GM13977 (cell line): ENCODE results near the gene PALS2.

Source experiments
- DNase-seq: peaks from one replicate; pipeline ENCODE4 v3.0.0; 2012; ENCODE audit warnings: low spot score
- in situ Hi-C: fragments of 300-500 bp; cut with MboI; formaldehyde crosslinking; loops from one replicate; pipeline ENCODE4 v1.12.0; 2022; ENCODE audit warnings: low sequenced_read_pairs, low pct_unique_long_range_greater_than_20kb, mixed read lengths, inconsistent platforms; ENCODE audit not compliant: unreplicated experiment
- TF ChIP-seq, protein P1 (sequence below): IDR thresholded peaks from 2 replicates; pipeline ENCODE4 v1.5.1; 2012; ENCODE audit warnings: mild to moderate bottlenecking, control low read depth; ENCODE audit not compliant: insufficient read depth; ENCODE audit errors: extremely low read depth, missing control alignments

The PALS2 gene

GRCh38 chr7:24601600-24601999, 28.3 kb downstream of the PALS2 start:
- in situ Hi-C loops: no loop called here
- DNase-seq: no peak
- TF ChIP-seq, protein P1, sequence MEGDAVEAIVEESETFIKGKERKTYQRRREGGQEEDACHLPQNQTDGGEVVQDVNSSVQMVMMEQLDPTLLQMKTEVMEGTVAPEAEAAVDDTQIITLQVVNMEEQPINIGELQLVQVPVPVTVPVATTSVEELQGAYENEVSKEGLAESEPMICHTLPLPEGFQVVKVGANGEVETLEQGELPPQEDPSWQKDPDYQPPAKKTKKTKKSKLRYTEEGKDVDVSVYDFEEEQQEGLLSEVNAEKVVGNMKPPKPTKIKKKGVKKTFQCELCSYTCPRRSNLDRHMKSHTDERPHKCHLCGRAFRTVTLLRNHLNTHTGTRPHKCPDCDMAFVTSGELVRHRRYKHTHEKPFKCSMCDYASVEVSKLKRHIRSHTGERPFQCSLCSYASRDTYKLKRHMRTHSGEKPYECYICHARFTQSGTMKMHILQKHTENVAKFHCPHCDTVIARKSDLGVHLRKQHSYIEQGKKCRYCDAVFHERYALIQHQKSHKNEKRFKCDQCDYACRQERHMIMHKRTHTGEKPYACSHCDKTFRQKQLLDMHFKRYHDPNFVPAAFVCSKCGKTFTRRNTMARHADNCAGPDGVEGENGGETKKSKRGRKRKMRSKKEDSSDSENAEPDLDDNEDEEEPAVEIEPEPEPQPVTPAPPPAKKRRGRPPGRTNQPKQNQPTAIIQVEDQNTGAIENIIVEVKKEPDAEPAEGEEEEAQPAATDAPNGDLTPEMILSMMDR: no peak

DNA sequence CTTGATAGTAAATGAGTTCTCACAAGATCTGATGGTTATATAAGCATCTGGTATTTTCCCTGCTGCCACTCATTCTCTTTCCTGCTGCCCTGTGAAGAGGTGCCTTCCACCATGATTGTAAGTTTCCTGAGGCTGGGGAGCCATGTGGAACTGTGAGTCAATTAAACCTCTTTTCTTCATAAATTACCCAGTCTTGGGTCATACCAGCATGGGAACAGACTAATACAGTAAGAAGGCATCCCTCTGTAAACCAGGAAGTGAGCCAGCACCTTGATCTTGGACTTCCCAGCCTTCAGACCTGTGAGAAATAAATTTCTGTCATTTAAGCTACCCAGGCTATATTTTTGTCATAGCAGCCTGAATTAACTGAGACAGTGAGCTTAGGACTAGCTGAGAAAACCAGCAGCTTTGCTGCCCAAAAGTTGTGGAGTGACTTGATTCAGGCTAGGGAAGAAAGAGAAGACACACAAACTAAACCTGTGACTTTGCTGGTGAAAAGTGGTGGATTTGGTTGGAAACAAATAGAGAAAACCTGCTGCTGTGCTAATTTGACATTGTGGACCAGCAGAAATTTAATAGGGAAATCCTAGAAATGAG, 29.7 kb downstream of the PALS2 start:
- in situ Hi-C loops: no loop called here
- TF ChIP-seq, protein P1: no peak
- DNase-seq: no peak

GRCh38 chr7:24604630-24605029, 31.4 kb downstream of the PALS2 start:
- DNase-seq: no peak
- TF ChIP-seq, protein P1: no peak
- in situ Hi-C loops: no loop called here

DNA sequence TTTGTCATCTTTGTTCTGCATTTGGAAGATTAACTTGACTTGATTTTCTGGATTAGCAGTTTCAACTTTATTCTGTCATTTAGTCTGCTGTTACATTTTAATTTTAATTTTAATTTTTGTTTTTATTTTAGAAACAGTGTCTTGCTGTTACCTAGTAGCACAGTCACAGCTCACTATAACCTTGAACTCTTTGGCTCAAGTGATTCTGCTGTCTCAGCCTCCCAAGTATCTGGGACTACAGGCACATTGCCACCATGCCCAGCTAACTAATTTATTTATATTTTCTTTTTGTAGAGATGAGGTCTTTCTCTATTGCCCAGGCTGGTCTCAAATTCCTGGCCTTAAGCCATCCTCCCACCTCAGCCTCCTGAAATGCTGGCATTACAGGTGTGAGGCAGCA, 35.3 kb downstream of the PALS2 start:
- in situ Hi-C loops: no loop called here
- TF ChIP-seq, protein P1: no peak
- DNase-seq: no peak

GRCh38 chr7:24609059-24609458, 35.8 kb downstream of the PALS2 start:
- in situ Hi-C loops: no loop called here
- DNase-seq: no peak
- TF ChIP-seq, protein P1: no peak

GRCh38 chr7:24609570-24609969, 36.3 kb downstream of the PALS2 start:
- in situ Hi-C loops: no loop called here
- TF ChIP-seq, protein P1: no peak

More at GRCh38 chr7:24609570-24609969, 36.3 kb downstream of the PALS2 start:
- DNase-seq: no peak
